Measurements from ENCODE around the gene CRYGA.

Gene CRYGA

DNA sequence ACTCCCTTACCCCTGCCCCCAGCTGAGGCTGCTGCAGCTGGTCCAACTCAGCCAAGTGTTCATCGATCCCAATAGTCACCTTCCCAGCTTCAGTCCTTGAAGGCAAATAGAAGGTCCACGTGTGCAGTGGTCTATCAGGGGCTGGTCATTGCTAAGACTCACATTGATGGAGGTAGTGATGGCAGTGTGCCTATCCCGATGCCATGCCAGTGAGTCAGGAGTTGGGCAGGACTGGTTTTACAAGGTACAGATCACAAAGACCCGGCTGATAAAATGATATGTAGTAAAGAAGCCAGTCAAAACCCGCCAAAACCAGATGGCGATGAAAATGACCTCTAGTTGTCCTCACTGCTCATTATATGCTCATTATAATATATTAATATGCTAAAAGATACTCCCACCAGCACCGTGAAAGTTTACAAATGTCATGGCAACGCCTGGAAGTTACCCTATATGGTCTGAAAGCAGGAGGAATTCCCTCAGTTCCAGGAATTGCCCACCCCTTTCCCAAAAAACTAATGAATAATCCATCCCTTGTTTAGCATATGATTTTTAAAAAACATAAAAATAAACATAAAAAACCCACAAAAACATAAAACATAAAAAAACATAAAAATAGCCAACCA, 29.3 kb upstream of the CRYGA start:
- no peaks in the 10 kb centered on the region for H3K27me3 ChIP-seq (ENCODE audit: insufficient read depth, insufficient read length)
- no peaks in the 10 kb centered on the region for H3K4me1 ChIP-seq (ENCODE audit: insufficient read depth, insufficient read length)
- no peak overlapping the region for H3K9ac ChIP-seq (ENCODE audit: insufficient read length, low read depth)
- H3K4me3 ChIP-seq (ENCODE audit: insufficient read length, low read depth), result no peak overlapping the region
- TF ChIP-seq SUZ12 (IDR thresholded peaks at IDR 0.05; ENCODE audit: extremely low read depth, insufficient read depth, insufficient read length) (no peak), ZNF274 (IDR thresholded peaks at IDR 0.05; ENCODE audit: low read depth, low read length) (no peak), YY1 (IDR thresholded peaks at IDR 0.05; ENCODE audit: insufficient read depth, insufficient read length) (no peak)
- no peaks in the 10 kb centered on the region for H3K36me3 ChIP-seq (ENCODE audit: insufficient read depth, insufficient read length, low read length)
- no peak for DNase-seq (ENCODE audit: low read depth, low spot score)
- no peaks in the 10 kb centered on the region for H3K9me3 ChIP-seq (ENCODE audit: insufficient read depth, low read length)

DNA sequence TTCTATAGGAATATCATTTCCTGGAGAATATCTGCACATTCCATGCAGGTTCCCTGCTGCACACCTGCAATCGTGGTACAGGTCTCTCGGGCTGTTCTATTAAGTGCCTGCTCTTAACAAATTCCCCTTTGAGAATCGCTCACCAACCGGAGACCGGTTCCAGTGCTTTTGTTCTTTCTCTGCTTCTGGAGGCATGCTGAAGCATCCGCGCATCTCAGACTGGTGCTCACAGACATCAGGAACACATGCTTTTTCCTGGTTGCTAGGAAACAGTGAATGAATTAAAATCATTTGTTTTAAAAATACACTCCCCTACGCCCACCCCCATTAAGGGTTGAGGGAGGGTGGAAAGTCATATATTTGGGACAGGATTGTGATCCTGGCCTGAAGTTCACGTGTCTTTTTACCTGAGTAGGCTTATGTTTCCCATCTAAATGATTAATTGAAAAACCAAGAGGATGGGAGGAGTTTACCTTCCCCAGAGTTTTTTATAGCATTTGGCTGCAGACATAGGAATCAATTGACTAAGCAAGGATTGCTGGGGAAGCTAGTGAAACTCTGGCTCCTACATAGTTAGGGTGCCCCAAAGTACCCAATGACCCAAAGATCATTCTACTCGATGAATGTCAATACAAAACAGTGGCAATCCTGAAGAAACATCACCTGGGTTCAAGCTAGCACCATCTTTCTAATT, 26.6 kb upstream of the CRYGA start, which contains the start of gene C2orf80:
Gene C2orf80 (minus strand): TSS at position 221 of the 694 bp plus-strand sequence. CDS start 3,044 bp downstream, outside the sequence.
- TF ChIP-seq SUZ12 (IDR thresholded peaks at IDR 0.05; ENCODE audit: extremely low read depth, insufficient read depth, insufficient read length), result no peak
- no peak for TF ChIP-seq YY1 (IDR thresholded peaks at IDR 0.05; ENCODE audit: insufficient read depth, insufficient read length)
- no peak for TF ChIP-seq ZNF274 (IDR thresholded peaks at IDR 0.05; ENCODE audit: low read depth, low read length)
- DNase-seq (ENCODE audit: low read depth, low spot score), result no peak
- Histone ChIP-seq H3K9ac (ENCODE audit: insufficient read length, low read depth) (no peak within 1 kb of the TSS), H3K27me3 (ENCODE audit: insufficient read depth, insufficient read length) (no peaks in the 10 kb centered on the region), H3K36me3 (ENCODE audit: insufficient read depth, insufficient read length, low read length) (no peaks in the 10 kb centered on the region), H3K9me3 (ENCODE audit: insufficient read depth, low read length) (no peaks in the 10 kb centered on the region), H3K4me3 (ENCODE audit: insufficient read length, low read depth) (no peak within 1 kb of the TSS), H3K4me1 (ENCODE audit: insufficient read depth, insufficient read length) (no peaks in the 10 kb centered on the region)

DNA sequence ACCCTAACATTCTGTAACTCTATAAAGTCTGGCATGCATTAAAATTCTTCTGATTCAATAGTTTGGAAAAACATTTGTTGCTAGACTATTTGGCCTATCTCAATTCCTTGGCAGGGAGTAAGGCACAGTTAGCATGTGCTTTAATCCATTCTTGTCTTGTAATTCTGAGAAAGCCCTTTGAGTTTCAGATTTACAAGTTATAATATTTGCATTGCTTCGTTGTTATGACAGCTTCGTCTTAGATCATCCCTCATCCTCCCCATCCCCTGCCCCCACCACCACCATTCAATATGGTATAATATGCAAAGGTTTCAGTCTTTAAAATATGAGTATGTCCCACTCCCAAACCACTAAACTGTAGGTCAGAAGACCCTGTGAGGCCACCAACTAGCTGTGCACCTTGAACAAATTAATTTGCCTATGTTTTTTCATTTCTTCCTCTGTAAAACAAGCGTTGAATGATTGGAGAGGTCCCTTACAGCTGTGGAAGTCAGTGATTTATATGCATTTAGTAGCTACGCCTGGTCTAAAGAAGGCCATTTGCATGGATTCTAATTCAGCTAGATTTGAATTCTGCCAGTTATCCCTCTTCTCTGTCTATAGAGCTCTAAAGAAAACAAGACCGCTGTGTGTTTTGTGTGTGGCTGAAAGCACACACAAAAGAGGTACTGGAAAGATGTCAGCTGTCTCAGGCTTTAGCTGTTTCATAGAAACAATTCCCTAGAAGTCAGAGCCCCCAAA, 25.9 kb upstream of the CRYGA start:
- DNase-seq (ENCODE audit: low read depth, low spot score), result no peak
- H3K27me3 ChIP-seq (ENCODE audit: insufficient read depth, insufficient read length), result no peaks in the 10 kb centered on the region
- no peak overlapping the region for H3K9ac ChIP-seq (ENCODE audit: insufficient read length, low read depth)
- no peak overlapping the region for H3K4me3 ChIP-seq (ENCODE audit: insufficient read length, low read depth)
- no peaks in the 10 kb centered on the region for H3K9me3 ChIP-seq (ENCODE audit: insufficient read depth, low read length)
- no peak for TF ChIP-seq YY1 (IDR thresholded peaks at IDR 0.05; ENCODE audit: insufficient read depth, insufficient read length)
- TF ChIP-seq ZNF274 (IDR thresholded peaks at IDR 0.05; ENCODE audit: low read depth, low read length), result no peak
- no peak for TF ChIP-seq SUZ12 (IDR thresholded peaks at IDR 0.05; ENCODE audit: extremely low read depth, insufficient read depth, insufficient read length)
- no peaks in the 10 kb centered on the region for H3K36me3 ChIP-seq (ENCODE audit: insufficient read depth, insufficient read length, low read length)
- H3K4me1 ChIP-seq (ENCODE audit: insufficient read depth, insufficient read length), result no peaks in the 10 kb centered on the region

DNA sequence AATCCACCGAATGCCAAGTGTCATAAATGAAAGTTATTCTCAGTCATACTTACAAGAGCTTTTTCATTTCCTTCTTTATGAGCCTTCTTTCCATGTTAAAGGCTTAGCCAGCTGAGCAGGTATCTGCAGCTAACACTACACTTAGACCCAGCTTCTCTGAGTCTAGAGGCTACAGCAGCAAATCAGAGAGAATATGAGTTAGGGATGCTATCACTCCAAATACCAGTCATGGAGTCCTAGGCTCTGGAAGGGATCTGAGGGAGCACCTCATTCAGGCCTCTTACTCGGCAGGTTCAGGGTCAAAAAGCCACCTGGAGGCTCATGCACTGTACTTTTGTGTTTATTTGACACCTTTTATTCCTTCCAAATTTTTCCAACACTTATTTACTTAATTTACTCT, 23.5 kb upstream of the CRYGA start:
- no peaks in the 10 kb centered on the region for H3K4me1 ChIP-seq (ENCODE audit: insufficient read depth, insufficient read length)
- H3K36me3 ChIP-seq (ENCODE audit: insufficient read depth, insufficient read length, low read length), result no peaks in the 10 kb centered on the region
- H3K4me3 ChIP-seq (ENCODE audit: insufficient read length, low read depth), result no peak overlapping the region
- no peak for DNase-seq (ENCODE audit: low read depth, low spot score)
- H3K9me3 ChIP-seq (ENCODE audit: insufficient read depth, low read length), result no peaks in the 10 kb centered on the region
- no peaks in the 10 kb centered on the region for H3K27me3 ChIP-seq (ENCODE audit: insufficient read depth, insufficient read length)
- H3K9ac ChIP-seq (ENCODE audit: insufficient read length, low read depth), result no peak overlapping the region
- no peak for TF ChIP-seq YY1 (IDR thresholded peaks at IDR 0.05; ENCODE audit: insufficient read depth, insufficient read length)
- no peak for TF ChIP-seq ZNF274 (IDR thresholded peaks at IDR 0.05; ENCODE audit: low read depth, low read length)
- TF ChIP-seq SUZ12 (IDR thresholded peaks at IDR 0.05; ENCODE audit: extremely low read depth, insufficient read depth, insufficient read length), result no peak

DNA sequence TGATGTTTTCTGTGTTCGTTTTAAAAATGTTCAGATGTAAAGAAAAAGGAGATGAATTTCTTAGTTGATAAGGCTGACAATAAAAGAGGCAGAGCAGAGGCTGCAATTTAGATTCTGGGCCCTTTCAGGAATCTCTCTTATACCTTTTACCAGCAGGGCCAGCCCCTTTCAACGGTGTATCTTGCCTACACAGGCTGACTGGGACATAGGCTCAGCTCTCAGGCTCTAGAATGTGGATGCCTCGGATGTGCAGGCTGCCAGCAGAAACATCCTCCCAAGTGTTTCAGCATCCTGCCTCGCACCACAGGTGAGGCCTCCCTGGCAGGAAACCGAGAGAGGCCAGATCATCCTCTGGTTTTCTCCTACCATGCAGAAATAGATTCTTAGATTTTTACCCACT, 23.1 kb upstream of the CRYGA start:
- H3K27me3 ChIP-seq (ENCODE audit: insufficient read depth, insufficient read length), result no peaks in the 10 kb centered on the region
- TF ChIP-seq ZNF274 (IDR thresholded peaks at IDR 0.05; ENCODE audit: low read depth, low read length) (no peak), YY1 (IDR thresholded peaks at IDR 0.05; ENCODE audit: insufficient read depth, insufficient read length) (no peak), SUZ12 (IDR thresholded peaks at IDR 0.05; ENCODE audit: extremely low read depth, insufficient read depth, insufficient read length) (no peak)
- no peaks in the 10 kb centered on the region for H3K9me3 ChIP-seq (ENCODE audit: insufficient read depth, low read length)
- no peaks in the 10 kb centered on the region for H3K4me1 ChIP-seq (ENCODE audit: insufficient read depth, insufficient read length)
- no peaks in the 10 kb centered on the region for H3K36me3 ChIP-seq (ENCODE audit: insufficient read depth, insufficient read length, low read length)
- H3K4me3 ChIP-seq (ENCODE audit: insufficient read length, low read depth), result no peak overlapping the region
- no peak for DNase-seq (ENCODE audit: low read depth, low spot score)
- H3K9ac ChIP-seq (ENCODE audit: insufficient read length, low read depth), result no peak overlapping the region

DNA sequence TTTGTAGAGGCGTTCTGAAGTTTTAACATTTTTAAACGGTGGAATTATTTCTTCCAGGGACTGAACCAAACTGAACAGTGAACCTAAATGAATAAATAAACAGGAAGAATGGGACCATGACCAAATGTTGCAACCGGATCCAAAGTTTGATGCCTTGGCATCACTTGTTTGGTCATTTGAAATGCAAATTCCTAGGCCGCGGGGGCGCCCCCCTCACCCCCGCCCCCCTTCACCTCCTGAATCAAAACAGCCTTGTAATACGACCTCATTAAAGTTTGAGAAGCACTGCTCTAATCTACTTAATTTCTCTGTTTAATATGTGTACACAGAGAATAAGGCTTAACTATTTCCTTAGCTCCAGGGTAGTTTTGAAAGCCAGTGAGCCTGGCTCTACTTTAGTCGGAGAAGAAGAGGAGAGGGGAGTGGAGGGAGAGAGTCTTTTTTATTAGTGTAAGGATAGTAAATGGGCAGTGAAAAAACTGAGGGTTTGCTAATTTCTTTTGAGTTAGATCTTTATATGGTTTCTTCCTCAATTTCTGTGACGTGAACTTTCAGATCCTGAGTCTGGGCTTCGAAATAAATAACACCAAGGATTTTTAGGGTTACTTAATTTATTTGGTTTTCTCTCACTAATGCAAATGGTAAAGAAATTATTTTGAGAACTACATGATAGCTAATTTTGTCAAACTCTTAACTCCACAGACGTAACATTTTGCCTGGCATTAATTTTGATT, 20.8 kb upstream of the CRYGA start:
- TF ChIP-seq ZNF274 (IDR thresholded peaks at IDR 0.05; ENCODE audit: low read depth, low read length), result no peak
- TF ChIP-seq YY1 (IDR thresholded peaks at IDR 0.05; ENCODE audit: insufficient read depth, insufficient read length), result no peak
- no peak for TF ChIP-seq SUZ12 (IDR thresholded peaks at IDR 0.05; ENCODE audit: extremely low read depth, insufficient read depth, insufficient read length)
- Histone ChIP-seq H3K9ac (ENCODE audit: insufficient read length, low read depth) (no peak overlapping the region), H3K36me3 (ENCODE audit: insufficient read depth, insufficient read length, low read length) (no peaks in the 10 kb centered on the region), H3K4me3 (ENCODE audit: insufficient read length, low read depth) (no peak overlapping the region), H3K9me3 (ENCODE audit: insufficient read depth, low read length) (no peaks in the 10 kb centered on the region), H3K4me1 (ENCODE audit: insufficient read depth, insufficient read length) (no peaks in the 10 kb centered on the region), H3K27me3 (ENCODE audit: insufficient read depth, insufficient read length) (no peaks in the 10 kb centered on the region)
- DNase-seq (ENCODE audit: low read depth, low spot score), result no peak

Measured in NT2/D1 (cell line).